Activated T-cell treated with anti-CD3 and anti-CD28 coated beads, Interleukin-2, amount 50 U/mL, for 1 hour (primary cell): ENCODE data around the gene PID1.
"Not testable (repeated sequence)": the region's sequence is repeated elsewhere in the genome, so short reads cannot be mapped to it uniquely, and the experiment has no call there.

ENCODE experiments used
- DNase-seq: peaks from one replicate; pipeline ENCODE4 v3.0.0-alpha.2; 2020

Gene PID1

DNA sequence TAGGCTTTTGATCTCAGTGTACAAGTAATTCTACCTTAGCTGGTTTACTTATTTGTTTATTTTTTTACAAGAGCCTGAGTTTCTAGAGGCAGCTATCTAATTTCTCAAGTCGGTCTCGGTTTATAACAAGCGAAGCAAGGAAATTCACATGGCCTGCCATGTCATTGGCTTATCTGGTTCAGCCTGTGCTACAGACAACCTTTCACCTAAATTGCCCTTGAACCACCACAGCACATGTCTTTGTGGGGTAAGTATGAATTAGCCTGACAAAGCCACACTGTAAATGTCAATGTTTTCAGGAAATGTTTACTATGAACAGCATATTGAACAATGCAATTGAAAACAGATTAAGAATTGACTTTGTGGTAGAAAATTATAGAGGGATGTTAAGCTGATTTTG, 167.1 kb downstream of the PID1 start:
- no peak for DNase-seq

GRCh38 chr2:229101314-229101713, 169.8 kb downstream of the PID1 start:
- DNase-seq, result no peak

GRCh38 chr2:229099231-229099630, 171.9 kb downstream of the PID1 start:
- no peak for DNase-seq

- no peak for DNase-seq
Observed at GRCh38 chr2:229098801-229099200, 172.3 kb downstream of the PID1 start.

DNA sequence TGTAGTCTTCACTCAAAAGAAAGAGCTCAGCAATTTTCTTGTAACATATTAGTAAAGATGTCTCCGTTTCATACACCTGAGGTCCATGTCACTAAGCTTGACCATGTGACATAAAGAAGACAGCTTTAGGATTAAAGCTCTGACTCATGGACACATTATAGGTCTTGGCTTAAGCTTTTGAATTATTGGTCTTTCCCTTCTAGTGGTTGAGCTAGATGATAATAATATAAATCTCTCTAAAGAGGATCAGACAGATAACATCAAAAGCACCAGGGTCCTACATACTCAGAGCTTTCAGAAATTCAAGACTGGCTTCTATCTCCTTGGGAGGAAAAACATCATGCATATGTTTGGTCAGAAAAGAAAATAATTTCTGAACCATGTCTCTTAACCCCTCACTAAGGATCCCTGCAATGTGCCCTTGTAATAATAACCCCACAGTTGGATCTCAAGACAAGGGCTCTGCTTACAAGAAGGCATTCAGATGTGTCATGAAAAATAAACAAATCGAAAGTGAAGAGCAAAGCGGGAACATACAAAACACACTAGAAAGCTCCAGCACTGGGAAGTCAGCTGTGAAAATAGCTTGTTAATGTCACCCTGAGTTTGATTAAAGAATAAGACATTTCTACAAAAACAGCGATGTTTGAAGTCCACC, 174.5 kb downstream of the PID1 start:
- no peak for DNase-seq

- DNase-seq, result no peak
Observed at GRCh38 chr2:229095472-229095871, 175.6 kb downstream of the PID1 start.

DNA sequence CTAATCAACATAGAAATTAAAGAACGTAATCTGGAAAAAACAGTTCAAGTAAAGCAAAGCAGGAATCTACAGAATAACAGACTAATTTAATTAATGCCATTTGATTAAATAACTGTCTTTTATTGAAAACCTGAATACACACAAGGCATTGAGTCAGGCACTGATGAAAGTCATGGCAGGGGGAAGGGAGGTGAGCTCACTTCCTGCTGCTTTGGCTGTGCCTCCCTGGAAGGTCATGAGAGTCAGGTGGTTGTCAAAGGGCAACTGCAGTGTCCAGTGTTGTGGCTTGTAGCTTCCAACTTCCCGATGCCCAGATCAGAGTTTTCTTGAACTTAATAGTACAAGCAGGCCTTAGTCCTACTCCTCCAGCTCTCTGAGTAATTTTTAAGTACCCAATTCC, 180.9 kb downstream of the PID1 start:
- DNase-seq, result no peak

DNA sequence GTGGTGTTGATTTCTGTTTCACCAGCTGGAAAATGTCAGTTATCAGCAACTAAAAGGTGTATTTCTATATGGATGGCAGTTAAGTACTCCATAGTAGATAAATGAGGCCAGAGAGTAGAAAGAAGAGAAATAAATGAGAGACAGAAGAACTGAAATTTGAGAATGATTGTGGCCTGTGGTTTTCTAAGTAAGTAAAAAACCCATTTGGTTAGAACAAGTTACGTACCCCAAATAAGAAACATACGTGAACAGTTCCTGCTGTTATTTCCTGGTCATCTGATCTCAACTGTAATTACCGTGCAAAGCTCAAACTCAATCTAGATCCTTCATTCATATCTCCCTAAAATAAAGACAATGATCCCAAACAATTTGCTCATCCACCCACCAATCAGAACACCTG, 181.3 kb downstream of the PID1 start:
- no peak for DNase-seq

GRCh38 chr2:229088966-229089700, 182.0 kb downstream of the PID1 start:
- no peak for DNase-seq

DNA sequence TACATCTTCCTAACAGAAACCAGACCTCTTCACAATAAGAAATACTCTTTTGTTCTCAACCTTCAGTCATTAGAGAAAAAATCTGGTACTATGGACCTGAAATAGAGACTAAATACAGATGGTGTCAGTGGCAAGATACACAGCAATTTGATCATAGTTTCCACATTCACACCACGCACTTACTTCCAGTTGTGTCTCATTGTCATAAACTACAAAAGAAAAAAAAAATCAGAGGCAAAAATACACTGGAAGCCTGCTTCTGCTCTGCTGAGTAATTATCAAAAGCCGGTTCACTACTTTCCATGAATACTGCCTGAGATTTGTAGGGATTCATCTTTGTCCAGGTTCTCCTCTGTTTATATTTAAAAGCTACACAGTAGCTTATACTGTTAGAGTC, 182.6 kb downstream of the PID1 start:
- no peak for DNase-seq

- no peak for DNase-seq
Observed at GRCh38 chr2:229087843-229088516, 183.1 kb downstream of the PID1 start.

- no peak for DNase-seq
Observed at GRCh38 chr2:229087267-229087666, 183.8 kb downstream of the PID1 start.

- no peak for DNase-seq
Observed at GRCh38 chr2:229085439-229085838, 185.6 kb downstream of the PID1 start.

DNA sequence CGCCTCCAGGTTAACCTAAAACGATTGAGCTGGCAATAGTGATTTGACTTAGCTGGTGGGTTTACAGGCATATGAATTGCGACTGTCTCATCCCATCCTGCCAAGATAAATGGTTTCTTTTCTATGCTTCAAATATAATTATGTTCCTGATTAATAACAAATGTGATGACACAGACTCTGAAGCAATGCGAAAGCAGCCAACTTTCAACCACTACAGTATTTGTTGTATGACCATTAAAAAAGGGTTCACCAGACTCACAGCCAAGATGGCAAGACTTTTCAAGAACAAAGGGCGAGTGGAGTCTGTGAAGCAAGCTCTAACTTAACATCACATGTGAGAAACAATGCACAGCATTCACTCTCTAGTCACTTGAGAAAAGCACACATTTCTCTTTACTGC, 186.6 kb downstream of the PID1 start:
- no peak for DNase-seq

DNA sequence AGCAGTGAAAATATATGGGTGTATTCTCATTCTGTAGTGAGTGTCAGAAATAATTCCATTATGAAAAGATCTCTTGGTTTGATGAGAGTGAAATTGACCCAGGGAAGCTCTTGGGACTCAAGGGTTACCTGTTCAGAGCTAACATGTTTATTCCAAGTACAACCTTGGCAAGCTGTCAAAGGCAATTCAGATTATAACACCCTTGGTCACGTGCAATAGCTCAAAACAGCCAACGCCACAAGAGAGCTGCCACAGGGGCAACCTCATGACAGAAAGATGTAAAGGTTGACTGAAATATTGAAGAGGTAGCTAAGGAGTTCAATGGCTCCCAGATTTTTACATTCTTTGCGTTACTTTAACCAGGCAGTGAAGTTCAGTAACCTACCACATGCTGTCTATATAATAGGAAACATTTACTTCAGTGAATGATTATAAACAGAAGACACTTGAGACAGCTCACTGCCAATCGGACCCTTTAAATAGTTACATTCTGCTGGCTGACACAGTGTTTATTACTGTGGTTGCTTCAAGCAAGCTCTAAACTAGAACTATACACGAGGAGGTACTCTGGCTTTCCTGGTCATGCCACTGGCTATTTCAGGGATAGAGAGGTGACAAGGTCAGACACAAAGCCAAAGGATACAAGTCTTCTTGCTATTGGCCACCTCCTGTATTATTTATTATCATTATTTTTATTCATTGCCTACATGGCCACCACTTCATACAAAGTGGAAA, 187.3 kb downstream of the PID1 start:
- no peak for DNase-seq

DNA sequence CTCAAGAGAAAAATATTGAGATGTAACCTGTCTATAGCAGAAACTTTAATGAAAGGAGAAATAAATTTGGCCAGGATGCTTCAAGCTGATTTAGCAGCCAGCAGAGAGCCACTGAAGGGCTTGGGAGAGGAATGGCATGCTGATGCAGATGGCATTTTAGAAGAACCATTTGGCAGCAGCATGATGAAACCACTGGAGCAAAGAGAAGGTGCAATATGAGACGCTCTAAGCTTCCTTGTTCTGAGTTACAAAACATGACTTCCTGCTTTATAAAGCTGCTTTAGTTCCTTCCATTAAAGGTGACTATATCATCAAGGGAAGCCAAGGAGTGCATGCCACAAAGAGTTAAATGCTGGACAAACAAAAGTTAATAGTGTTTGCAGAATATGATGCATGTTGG, 189.7 kb downstream of the PID1 start:
- DNase-seq, result no peak

GRCh38 chr2:229080172-229080571, 190.9 kb downstream of the PID1 start:
- DNase-seq, result no peak

- not testable (repeated sequence) for DNase-seq
Observed at GRCh38 chr2:229076886-229077285, 194.2 kb downstream of the PID1 start.

DNA sequence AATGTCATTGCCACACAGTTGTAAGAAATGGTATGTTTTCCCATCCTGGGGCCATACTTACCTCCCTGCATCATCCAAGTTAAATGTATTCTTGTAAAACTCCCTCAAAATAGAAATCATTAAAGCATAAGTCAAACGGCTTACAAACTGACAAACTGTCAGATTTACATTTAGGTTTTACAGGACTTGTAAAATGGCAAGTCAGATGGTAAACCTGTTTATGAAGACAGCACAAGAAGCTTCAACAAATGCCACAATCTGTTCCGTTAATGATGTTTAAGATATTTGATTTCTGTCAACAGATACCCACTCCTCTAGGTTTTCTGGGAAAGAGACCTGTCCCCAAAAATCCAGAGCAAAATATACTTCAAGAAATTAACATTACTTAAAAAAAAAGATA, 197.2 kb downstream of the PID1 start:
- no peak for DNase-seq

DNA sequence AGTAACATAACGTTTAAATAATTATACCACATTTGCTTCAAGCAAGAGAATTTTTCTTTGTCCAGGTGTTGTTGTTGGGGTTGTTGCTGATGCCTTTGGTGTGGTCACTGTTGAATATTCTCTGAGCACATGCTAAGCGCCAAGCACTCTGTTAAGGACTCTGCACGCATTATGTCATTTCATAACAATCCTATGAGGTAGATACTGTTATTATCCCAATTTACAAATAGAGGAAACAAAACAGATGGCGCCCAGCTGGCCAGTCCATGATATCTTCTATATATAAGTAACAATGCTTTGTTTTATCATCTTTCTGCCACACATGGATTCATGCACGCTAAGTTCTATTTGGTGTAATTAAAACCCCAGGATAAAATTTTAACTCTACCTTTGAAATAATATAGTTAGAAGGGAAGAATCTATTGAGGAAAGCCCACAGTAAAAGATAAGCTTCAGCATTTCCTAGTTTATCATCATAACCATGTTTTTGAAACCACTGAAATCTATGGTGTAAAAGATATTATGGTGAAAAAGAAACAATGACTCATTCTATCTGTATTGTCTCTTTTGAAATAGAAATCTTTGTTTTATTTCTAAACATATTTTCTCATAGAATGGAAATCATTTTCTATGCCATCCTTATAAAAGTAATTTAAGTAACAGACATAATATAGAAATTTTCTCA, 199.7 kb downstream of the PID1 start:
- no peak for DNase-seq

DNA sequence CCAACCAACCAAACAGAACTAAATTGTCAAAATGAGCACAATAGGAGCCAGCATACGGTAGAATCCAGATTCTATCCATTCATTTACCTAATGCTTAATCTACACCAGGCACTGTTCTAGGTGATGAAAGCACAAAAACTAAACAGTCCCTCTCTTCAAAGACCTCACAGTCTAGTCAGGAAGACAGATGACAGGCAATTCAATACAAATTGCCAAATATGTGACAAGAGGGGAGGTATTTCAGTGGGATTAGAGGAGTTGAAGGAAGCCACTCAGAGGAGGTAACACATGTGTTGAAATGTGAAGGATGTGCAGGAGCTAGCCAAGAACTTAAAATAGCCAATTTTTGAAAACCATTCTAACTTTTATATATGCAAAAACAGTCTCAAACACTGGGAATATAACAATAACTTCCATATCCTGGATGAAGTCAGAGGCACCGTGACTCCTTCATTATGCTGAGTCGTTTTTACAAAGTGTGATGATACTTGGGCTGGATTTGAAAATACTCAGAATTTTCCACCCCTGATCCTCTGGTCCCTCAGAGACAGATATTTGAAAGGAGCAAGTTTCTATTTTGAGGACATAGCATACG, 204.9 kb downstream of the PID1 start:
- DNase-seq, result no peak

GRCh38 chr2:229064749-229065148, 206.3 kb downstream of the PID1 start:
- DNase-seq, result no peak

GRCh38 chr2:229060147-229060546, 210.9 kb downstream of the PID1 start:
- DNase-seq, result no peak
